ENCODE results near the gene AURKA.

Gene AURKA

GRCh38 chr20:56369179-56369578 is 22.8 kb downstream of the AURKA start:
- no peak overlapping the region for H3K4me3 ChIP-seq
- no peak overlapping the region for H3K27ac ChIP-seq
- no peak for TF ChIP-seq CTCF (IDR thresholded peaks at IDR 0.05)
- no peaks in the 10 kb centered on the region for H3K27me3 ChIP-seq
- no peaks in the 10 kb centered on the region for H3K9me3 ChIP-seq
- no peak for DNase-seq
- H3K36me3 ChIP-seq, result peaks cover 32 to 59% (median 43%) of the 10 kb centered on the region in 3 donors
- H3K4me1 ChIP-seq, result no peaks in the 10 kb centered on the region
- intact Hi-C loops (cut with DNase I; ENCODE audit: low total_unique reads), result no loop called here

GRCh38 chr20:56368351-56369134 is 23.5 kb downstream of the AURKA start:
- DNase-seq, result no peak
- no peaks in the 10 kb centered on the region for H3K27me3 ChIP-seq
- intact Hi-C loops (cut with DNase I; ENCODE audit: low total_unique reads), result no loop called here
- no peak overlapping the region for H3K4me3 ChIP-seq
- peaks cover 32 to 59% (median 43%) of the 10 kb centered on the region in 3 donors for H3K36me3 ChIP-seq
- TF ChIP-seq CTCF (IDR thresholded peaks at IDR 0.05), result no peak
- no peaks in the 10 kb centered on the region for H3K9me3 ChIP-seq
- H3K27ac ChIP-seq, result no peak overlapping the region
- H3K4me1 ChIP-seq, result no peaks in the 10 kb centered on the region

- DNase-seq, result no peak
- Histone ChIP-seq H3K4me3 (no peak overlapping the region), H3K36me3 (peaks cover 32 to 46% (median 40%) of the 10 kb centered on the region in 3 donors), H3K27ac (no peak overlapping the region), H3K4me1 (peaks cover 0 to 38% (median 16%) of the 10 kb centered on the region in 4 donors), H3K27me3 (no peaks in the 10 kb centered on the region), H3K9me3 (no peaks in the 10 kb centered on the region)
- intact Hi-C loops (cut with DNase I; ENCODE audit: low total_unique reads), result no loop called here
- TF ChIP-seq CTCF (IDR thresholded peaks at IDR 0.05), result no peak
Measured at GRCh38 chr20:56363491-56363890, 28.5 kb downstream of the AURKA start.

- H3K27ac ChIP-seq, result no peak overlapping the region
- no peak for DNase-seq
- TF ChIP-seq CTCF (IDR thresholded peaks at IDR 0.05), result no peak
Measured at GRCh38 chr20:56362833-56363413, 29.1 kb downstream of the AURKA start.

GRCh38 chr20:56361900-56362299 is 30.1 kb downstream of the AURKA start:
- H3K4me3 ChIP-seq, result no peak overlapping the region
- H3K27ac ChIP-seq, result no peak overlapping the region
- peaks cover 0 to 38% (median 16%) of the 10 kb centered on the region in 4 donors for H3K4me1 ChIP-seq
- TF ChIP-seq CTCF (IDR thresholded peaks at IDR 0.05), result no peak
- peaks cover 20 to 31% (median 24%) of the 10 kb centered on the region in 3 donors for H3K36me3 ChIP-seq
- intact Hi-C loops (cut with DNase I; ENCODE audit: low total_unique reads), result no loop called here
- DNase-seq, result no peak
- H3K9me3 ChIP-seq, result no peaks in the 10 kb centered on the region
- no peaks in the 10 kb centered on the region for H3K27me3 ChIP-seq

More at GRCh38 chr20:56362833-56363413, 29.1 kb downstream of the AURKA start:
- intact Hi-C loops (cut with DNase I; ENCODE audit: low total_unique reads), result no loop called here
- Histone ChIP-seq H3K36me3 (peaks cover 30 to 41% (median 34%) of the 10 kb centered on the region in 3 donors), H3K27me3 (no peaks in the 10 kb centered on the region), H3K9me3 (no peaks in the 10 kb centered on the region), H3K4me1 (peaks cover 0 to 38% (median 16%) of the 10 kb centered on the region in 4 donors), H3K4me3 (no peak overlapping the region)
